ENCODE measurements around the gene GDI1. TPM values are rescaled to one million over a fixed set of nuclear protein-coding genes. Genes with fewer than 3 reads are reported as not detected.

GDI1 gene
- total RNA-seq, 1 donor from 2014 or later: 98.5 TPM

DNA sequence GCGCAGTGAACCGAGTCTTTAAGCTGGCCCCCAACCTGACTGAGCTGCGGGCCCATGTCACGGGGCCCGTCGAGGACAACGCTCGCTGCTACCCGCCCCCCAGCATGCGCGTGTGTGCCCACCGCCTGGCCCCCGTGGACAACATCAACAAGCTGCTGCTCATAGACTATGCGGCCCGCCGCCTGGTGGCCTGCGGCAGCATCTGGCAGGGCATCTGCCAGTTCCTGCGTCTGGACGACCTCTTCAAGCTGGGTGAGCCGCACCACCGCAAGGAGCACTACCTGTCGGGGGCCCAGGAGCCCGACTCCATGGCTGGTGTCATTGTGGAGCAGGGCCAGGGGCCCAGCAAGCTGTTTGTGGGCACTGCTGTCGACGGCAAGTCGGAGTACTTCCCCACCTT lies 23.4 kb downstream of the GDI1 start:
- no peaks in the 10 kb centered on the region for H3K27me3 ChIP-seq (ENCODE audit: control insufficient read depth, insufficient read depth, low read length)
- peaks cover 17% of the 10 kb centered on the region for H3K36me3 ChIP-seq (ENCODE audit: control insufficient read depth, insufficient read depth, low read length)
- no peak for DNase-seq (ENCODE audit: low read depth)
- no peak for FAIRE-seq
- TF ChIP-seq, protein P1, sequence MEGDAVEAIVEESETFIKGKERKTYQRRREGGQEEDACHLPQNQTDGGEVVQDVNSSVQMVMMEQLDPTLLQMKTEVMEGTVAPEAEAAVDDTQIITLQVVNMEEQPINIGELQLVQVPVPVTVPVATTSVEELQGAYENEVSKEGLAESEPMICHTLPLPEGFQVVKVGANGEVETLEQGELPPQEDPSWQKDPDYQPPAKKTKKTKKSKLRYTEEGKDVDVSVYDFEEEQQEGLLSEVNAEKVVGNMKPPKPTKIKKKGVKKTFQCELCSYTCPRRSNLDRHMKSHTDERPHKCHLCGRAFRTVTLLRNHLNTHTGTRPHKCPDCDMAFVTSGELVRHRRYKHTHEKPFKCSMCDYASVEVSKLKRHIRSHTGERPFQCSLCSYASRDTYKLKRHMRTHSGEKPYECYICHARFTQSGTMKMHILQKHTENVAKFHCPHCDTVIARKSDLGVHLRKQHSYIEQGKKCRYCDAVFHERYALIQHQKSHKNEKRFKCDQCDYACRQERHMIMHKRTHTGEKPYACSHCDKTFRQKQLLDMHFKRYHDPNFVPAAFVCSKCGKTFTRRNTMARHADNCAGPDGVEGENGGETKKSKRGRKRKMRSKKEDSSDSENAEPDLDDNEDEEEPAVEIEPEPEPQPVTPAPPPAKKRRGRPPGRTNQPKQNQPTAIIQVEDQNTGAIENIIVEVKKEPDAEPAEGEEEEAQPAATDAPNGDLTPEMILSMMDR (IDR thresholded peaks at IDR 0.05; ENCODE audit: insufficient read depth, low read length, severe bottlenecking): peak; percentile 18
- H3K4me3 ChIP-seq (ENCODE audit: low read depth, low read length): no peak overlapping the region

DNA sequence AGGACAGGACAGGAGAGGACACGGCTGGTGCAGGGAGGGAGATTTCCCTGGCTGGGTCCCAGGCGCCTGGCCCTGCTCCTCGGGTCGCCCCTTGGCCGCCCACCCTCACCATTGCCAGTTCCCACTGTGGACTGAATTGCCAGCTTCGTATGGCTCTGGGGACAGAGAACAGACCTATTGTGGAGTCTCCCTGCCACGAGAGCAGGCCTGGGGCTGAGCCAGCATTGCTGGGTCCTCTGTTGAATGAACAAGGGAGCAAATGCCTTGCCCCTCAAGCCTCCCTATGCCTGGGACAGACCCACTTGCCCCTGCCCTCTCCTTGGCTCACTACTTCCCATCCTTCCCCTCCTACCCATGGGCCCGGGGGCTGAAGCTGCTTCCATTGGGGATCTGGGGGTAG lies 25.4 kb downstream of the GDI1 start:
- no peaks in the 10 kb centered on the region for H3K27me3 ChIP-seq (ENCODE audit: control insufficient read depth, insufficient read depth, low read length)
- peaks cover 25% of the 10 kb centered on the region for H3K36me3 ChIP-seq (ENCODE audit: control insufficient read depth, insufficient read depth, low read length)
- FAIRE-seq (no peak), DNase-seq (ENCODE audit: low read depth) (no peak)
- H3K4me3 ChIP-seq (ENCODE audit: low read depth, low read length): no peak overlapping the region
- TF ChIP-seq, protein P1 (IDR thresholded peaks at IDR 0.05; ENCODE audit: insufficient read depth, low read length, severe bottlenecking): no peak

DNA sequence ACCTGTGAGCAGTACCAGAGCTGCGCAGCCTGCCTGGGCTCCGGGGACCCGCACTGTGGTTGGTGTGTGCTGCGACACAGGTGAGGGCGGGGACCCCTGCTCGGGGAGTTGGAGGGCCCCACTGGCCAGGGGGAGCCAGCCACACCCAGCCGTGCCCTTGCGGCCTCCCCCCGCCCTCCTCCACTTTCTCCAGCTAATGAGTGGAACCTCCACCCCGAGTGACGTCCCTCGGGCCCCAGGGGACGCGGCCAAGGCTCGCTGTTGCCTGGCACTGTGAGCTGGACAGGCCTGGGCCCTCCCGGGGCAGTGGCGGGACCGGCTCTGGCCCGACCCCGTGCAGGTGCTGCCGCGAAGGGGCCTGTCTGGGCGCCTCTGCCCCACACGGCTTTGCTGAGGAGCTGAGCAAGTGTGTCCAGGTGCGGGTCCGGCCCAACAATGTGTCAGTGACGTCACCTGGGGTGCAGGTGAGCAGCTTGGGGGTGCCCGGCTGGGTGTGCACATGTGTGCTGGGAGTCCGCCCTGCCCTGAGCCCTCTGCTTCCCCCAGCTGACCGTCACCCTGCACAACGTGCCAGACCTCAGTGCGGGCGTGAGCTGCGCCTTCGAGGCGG lies 26.8 kb downstream of the GDI1 start:
- Histone ChIP-seq H3K36me3 (ENCODE audit: control insufficient read depth, insufficient read depth, low read length) (peaks cover 30% of the 10 kb centered on the region), H3K4me3 (ENCODE audit: low read depth, low read length) (no peak overlapping the region), H3K27me3 (ENCODE audit: control insufficient read depth, insufficient read depth, low read length) (no peaks in the 10 kb centered on the region)
- FAIRE-seq (no peak), DNase-seq (ENCODE audit: low read depth) (no peak)
- TF ChIP-seq, protein P1 (IDR thresholded peaks at IDR 0.05; ENCODE audit: insufficient read depth, low read length, severe bottlenecking): no peak

DNA sequence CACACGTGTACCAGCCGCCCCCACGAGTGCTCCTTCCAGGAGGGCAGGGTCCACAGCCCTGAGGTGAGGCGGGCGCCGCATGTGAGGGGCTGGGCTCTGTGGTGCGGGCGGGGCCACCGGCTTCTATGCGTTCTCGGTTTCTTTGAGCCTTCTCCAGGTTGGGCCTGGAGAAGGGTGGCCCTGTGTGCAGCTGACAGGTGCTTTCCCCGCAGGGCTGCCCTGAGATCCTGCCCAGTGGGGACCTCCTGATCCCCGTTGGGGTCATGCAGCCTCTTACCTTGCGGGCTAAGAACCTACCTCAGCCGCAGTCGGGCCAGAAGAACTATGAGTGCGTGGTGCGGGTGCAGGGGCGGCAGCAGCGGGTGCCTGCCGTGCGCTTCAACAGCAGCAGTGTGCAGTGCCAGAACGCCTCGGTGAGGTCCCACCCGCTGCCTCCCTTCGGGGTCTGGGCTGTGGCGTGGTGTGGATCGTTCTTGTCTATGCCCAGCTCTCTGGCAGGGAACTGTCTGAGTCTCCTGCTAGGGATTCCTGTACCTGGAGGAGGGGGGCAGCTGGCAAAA lies 27.9 kb downstream of the GDI1 start:
- H3K27me3 ChIP-seq (ENCODE audit: control insufficient read depth, insufficient read depth, low read length): no peaks in the 10 kb centered on the region
- H3K4me3 ChIP-seq (ENCODE audit: low read depth, low read length): no peak overlapping the region
- TF ChIP-seq, protein P1 (IDR thresholded peaks at IDR 0.05; ENCODE audit: insufficient read depth, low read length, severe bottlenecking): no peak
- H3K36me3 ChIP-seq (ENCODE audit: control insufficient read depth, insufficient read depth, low read length): peaks cover 37% of the 10 kb centered on the region
- FAIRE-seq: no peak
- no peak for DNase-seq (ENCODE audit: low read depth)

DNA sequence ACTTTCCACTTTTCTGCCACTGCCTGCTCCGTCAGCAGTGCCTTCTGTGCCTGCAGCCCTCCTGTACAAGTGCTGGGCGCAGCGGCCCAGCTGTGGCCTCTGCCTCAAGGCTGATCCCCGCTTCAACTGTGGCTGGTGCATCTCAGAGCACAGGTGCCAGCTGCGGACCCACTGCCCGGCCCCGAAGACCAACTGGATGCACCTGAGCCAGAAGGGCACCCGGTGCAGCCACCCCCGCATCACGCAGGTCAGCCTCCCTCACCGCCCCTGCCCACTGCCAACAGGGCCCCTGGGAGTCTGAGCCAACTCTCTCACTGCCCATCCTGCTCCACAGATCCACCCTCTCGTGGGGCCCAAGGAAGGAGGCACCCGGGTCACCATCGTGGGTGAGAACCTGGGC lies 28.6 kb downstream of the GDI1 start:
- no peak for DNase-seq (ENCODE audit: low read depth)
- Histone ChIP-seq H3K4me3 (ENCODE audit: low read depth, low read length) (no peak overlapping the region), H3K27me3 (ENCODE audit: control insufficient read depth, insufficient read depth, low read length) (no peaks in the 10 kb centered on the region), H3K36me3 (ENCODE audit: control insufficient read depth, insufficient read depth, low read length) (peaks cover 36% of the 10 kb centered on the region)
- TF ChIP-seq, protein P1 (IDR thresholded peaks at IDR 0.05; ENCODE audit: insufficient read depth, low read length, severe bottlenecking): no peak
- no peak for FAIRE-seq

DNA sequence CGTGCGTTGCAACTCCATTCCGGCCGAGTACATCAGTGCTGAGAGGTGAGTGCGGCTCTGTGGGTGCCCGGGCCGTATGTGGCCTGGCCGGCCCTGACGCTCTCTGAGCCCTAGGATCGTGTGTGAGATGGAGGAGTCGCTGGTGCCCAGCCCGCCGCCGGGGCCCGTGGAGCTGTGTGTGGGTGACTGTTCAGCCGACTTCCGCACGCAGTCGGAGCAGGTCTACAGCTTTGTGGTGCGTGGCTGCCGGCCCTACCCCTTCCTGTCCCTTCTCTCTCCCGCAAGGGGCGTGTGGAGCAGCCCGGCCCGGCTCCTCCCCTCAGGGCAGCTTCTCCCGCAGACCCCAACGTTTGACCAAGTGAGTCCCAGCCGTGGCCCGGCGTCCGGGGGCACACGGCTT lies 29.1 kb downstream of the GDI1 start:
- DNase-seq (ENCODE audit: low read depth) (no peak), FAIRE-seq (no peak)
- TF ChIP-seq, protein P1 (IDR thresholded peaks at IDR 0.05; ENCODE audit: insufficient read depth, low read length, severe bottlenecking): no peak
- peaks cover 36% of the 10 kb centered on the region for H3K36me3 ChIP-seq (ENCODE audit: control insufficient read depth, insufficient read depth, low read length)
- no peaks in the 10 kb centered on the region for H3K27me3 ChIP-seq (ENCODE audit: control insufficient read depth, insufficient read depth, low read length)
- no peak overlapping the region for H3K4me3 ChIP-seq (ENCODE audit: low read depth, low read length)
